Measurements from ENCODE around the gene RBBP8.
"Not testable (repeated sequence)": the region's sequence is repeated elsewhere in the genome, so short reads cannot be mapped to it uniquely, and the experiment has no call there.

The RBBP8 gene

GRCh38 chr18:22933206-22933965 lies at the start of gene RBBP8:
Gene RBBP8, plus strand, starts transcription at chr18:22933328. Its CDS starts 3,524 bp downstream, at chr18:22936852.
- peak; percentile 52 for DNase-seq (ENCODE audit: low read depth)

GRCh38 chr18:22883827-22884226 lies 49.3 kb upstream of the RBBP8 start:
- DNase-seq (ENCODE audit: low read depth), result no peak

GRCh38 chr18:22885694-22886093 lies 47.4 kb upstream of the RBBP8 start:
- DNase-seq (ENCODE audit: low read depth), result not testable (repeated sequence)

GRCh38 chr18:22899421-22899820 lies 33.7 kb upstream of the RBBP8 start:
- DNase-seq (ENCODE audit: low read depth), result no peak

GRCh38 chr18:22900558-22901238 lies 32.4 kb upstream of the RBBP8 start:
- DNase-seq (ENCODE audit: low read depth), result no peak

GRCh38 chr18:22902093-22902492 lies 31.0 kb upstream of the RBBP8 start:
- no peak for DNase-seq (ENCODE audit: low read depth)

- DNase-seq (ENCODE audit: low read depth), result not testable (repeated sequence)
Measured at GRCh38 chr18:22903248-22903647, 29.9 kb upstream of the RBBP8 start.

- DNase-seq (ENCODE audit: low read depth), result no peak
Measured at GRCh38 chr18:22912149-22912548, 21.0 kb upstream of the RBBP8 start.

- no peak for DNase-seq (ENCODE audit: low read depth)
Measured at GRCh38 chr18:22912835-22913234, 20.3 kb upstream of the RBBP8 start.

GRCh38 chr18:22913861-22914260 lies 19.3 kb upstream of the RBBP8 start:
- no peak for DNase-seq (ENCODE audit: low read depth)

- DNase-seq (ENCODE audit: low read depth), result no peak
Measured at GRCh38 chr18:22914633-22915032, 18.5 kb upstream of the RBBP8 start.

- no peak for DNase-seq (ENCODE audit: low read depth)
Measured at GRCh38 chr18:22915337-22915736, 17.8 kb upstream of the RBBP8 start.

GRCh38 chr18:22921772-22922171 lies 11.4 kb upstream of the RBBP8 start:
- no peak for DNase-seq (ENCODE audit: low read depth)

GRCh38 chr18:22924589-22924988 lies 8.5 kb upstream of the RBBP8 start:
- no peak for DNase-seq (ENCODE audit: low read depth)

- no peak for DNase-seq (ENCODE audit: low read depth)
Measured at GRCh38 chr18:22926454-22926853, 6.7 kb upstream of the RBBP8 start.

- DNase-seq (ENCODE audit: low read depth), result no peak
Measured at GRCh38 chr18:22928339-22928738, 4.8 kb upstream of the RBBP8 start.

GRCh38 chr18:22930089-22930713 lies 2.9 kb upstream of the RBBP8 start:
- peak; percentile 76 for DNase-seq (ENCODE audit: low read depth)

GRCh38 chr18:22932885-22933205 lies 283 bp upstream of the RBBP8 start:
- no peak for DNase-seq (ENCODE audit: low read depth)

- DNase-seq (ENCODE audit: low read depth), result no peak
Measured at GRCh38 chr18:22933966-22934423, 867 bp downstream of the RBBP8 start.

- no peak for DNase-seq (ENCODE audit: low read depth)
Measured at GRCh38 chr18:22934789-22935188, 1.7 kb downstream of the RBBP8 start.

GRCh38 chr18:22935431-22935830 lies 2.3 kb downstream of the RBBP8 start:
- no peak for DNase-seq (ENCODE audit: low read depth)

GRCh38 chr18:22936515-22936914 lies 3.4 kb downstream of the RBBP8 start:
- no peak for DNase-seq (ENCODE audit: low read depth)

- DNase-seq (ENCODE audit: low read depth), result no peak
Measured at GRCh38 chr18:22939649-22940048, 6.5 kb downstream of the RBBP8 start.

Measured in stimulated activated CD8-positive, alpha-beta memory T cell treated with anti-CD3 and anti-CD28 coated beads, Interleukin-15, amount 100 ng/mL, for 1 hour (primary cell).